ENCODE results near the gene AKNA. TPM values are rescaled to one million over a fixed set of nuclear protein-coding genes. Genes with fewer than 3 reads are reported as not detected.
A peak's percentile ranks its signal among the peaks of the same experiment; 100 is the strongest.

Gene AKNA
- total and polyA plus RNA-seq, 2 of the 8 experiments (the other 6 are each of a cell fraction or from before 2014, with no cell fraction given): 21.0 to 27.4 TPM

DNA sequence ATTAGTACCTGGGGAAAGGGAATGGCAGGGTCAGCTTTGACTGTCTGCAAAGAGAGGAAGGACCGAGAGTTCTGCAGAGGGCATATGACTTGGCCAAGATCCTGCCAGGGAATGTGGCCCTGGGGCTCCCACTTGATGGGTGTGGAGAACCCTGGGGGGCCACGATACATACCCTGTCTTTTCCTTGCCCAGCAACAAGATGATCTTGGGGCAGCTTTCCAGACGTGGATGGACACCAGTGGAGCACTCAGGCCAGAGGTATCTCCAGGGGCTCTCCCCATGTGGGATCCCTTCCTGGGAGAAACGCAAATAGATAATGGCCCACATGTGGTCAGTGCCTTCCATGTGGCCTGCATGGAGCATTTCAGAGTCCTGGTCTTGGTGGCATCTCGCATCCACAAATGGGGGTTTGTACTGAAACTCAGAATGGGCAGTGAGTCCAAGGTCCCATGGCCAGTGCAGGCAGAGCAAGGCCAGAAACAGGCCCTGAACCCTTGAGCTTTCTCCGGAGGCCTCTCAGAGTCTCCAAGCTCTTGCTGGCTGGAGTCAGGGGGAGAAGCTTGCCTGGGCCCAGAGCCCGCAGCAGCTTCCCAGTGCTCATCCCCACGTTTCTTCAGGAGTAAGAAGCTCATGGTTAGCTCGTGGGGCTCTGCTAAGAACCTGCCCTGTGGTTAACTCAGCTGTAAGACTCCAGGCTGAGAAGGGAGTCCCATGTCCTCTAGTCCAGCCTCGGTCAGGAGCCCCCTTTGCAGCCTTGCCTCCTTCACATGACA, 83.2 kb downstream of the AKNA start:
- no peak overlapping the region for H2AFZ ChIP-seq (ENCODE audit: low read length)
- ChIA-PET CTCF (ENCODE audit: partially characterized antibody) (interaction anchor here (0.7 to 1.2 kb wide), 5 partner anchors 25 to 345 kb away, joined by 3 read pairs; no protein-coding TSS in a partner anchor), POLR2A (ENCODE audit: partially characterized antibody) (no interaction called here)
- no peak overlapping the region for H3K4me3 ChIP-seq (ENCODE audit: extremely low read depth in 1 of 4, insufficient read depth in 2 of 4, low read depth in 3 of 4, low read length in 4 of 4)
- DNase-seq (ENCODE audit: low read depth in 1 of 2, low spot score in 2 of 2): peak in 1 of 2 experiments; percentile 24
- no peaks in the 10 kb centered on the region for H3K79me1 ChIP-seq (ENCODE audit: low read depth, low read length)
- no peaks in the 10 kb centered on the region for H3K9me3 ChIP-seq (ENCODE audit: insufficient read depth in 2 of 2, low read depth in 1 of 2, low read length in 1 of 2)
- 86% methylated on average over 10 of the region's 10 CpGs; no CpG with 5 or more reads in 1 of the 2 experiments for WGBS, 2 experiments (ENCODE audit: extremely low coverage in 1 of 2, insufficient coverage in 1 of 2, insufficient read length in 1 of 2, insufficient replicate concordance in 2 of 2, low coverage in 1 of 2, low lambda C conversion rate in 2 of 2, missing lambda C conversion rate in 1 of 2)
- H2BK5ac ChIP-seq (ENCODE audit: low read depth, low read length): no peak overlapping the region
- no peak overlapping the region for H4K91ac ChIP-seq (replicated peaks; ENCODE audit: insufficient read length, low read length)
- no peaks in the 10 kb centered on the region for H3K23me2 ChIP-seq (ENCODE audit: low read depth, low read length)
- H2AK5ac ChIP-seq (ENCODE audit: low read depth, low read length): no peak overlapping the region
- no peak overlapping the region for H3K9ac ChIP-seq (replicated peaks in 1 of 4; ENCODE audit: extremely low read depth in 1 of 4, low read depth in 3 of 4, low read length in 3 of 4)
- H2BK20ac ChIP-seq (ENCODE audit: low read length): no peak overlapping the region
- H4K8ac ChIP-seq (ENCODE audit: extremely low read depth, insufficient read depth, low read length): no peak overlapping the region; the same call in 1 of the 2 replicates
- no peak overlapping the region for H3K4ac ChIP-seq (replicated peaks; ENCODE audit: insufficient read length, low read depth, low read length)
- H4K20me1 ChIP-seq (replicated peaks in 1 of 2; ENCODE audit: control insufficient read depth in 1 of 2, insufficient read depth in 2 of 2, low read length in 2 of 2): peaks cover 0 to 1% of the 10 kb centered on the region in 2 experiments
- H3K56ac ChIP-seq (replicated peaks; ENCODE audit: insufficient read length, low read depth, low read length): no peak overlapping the region
- H4K5ac ChIP-seq (ENCODE audit: insufficient read length, low read depth, low read length): no peak overlapping the region
- FAIRE-seq: no peak
- no peak overlapping the region for H3K23ac ChIP-seq (ENCODE audit: insufficient read length)
- H3K36me3 ChIP-seq (ENCODE audit: control insufficient read depth in 2 of 4, insufficient read depth in 4 of 4, low read length in 3 of 4): no peaks in the 10 kb centered on the region; a peak in 3 of 8 replicates
- H3K27me3 ChIP-seq (replicated peaks in 1 of 4; ENCODE audit: control insufficient read depth in 3 of 4, extremely low read depth in 1 of 4, insufficient read depth in 3 of 4, low read length in 3 of 4): no peaks in the 10 kb centered on the region
- H3K79me2 ChIP-seq (ENCODE audit: control insufficient read depth in 1 of 2, insufficient read depth in 2 of 2, low read length in 2 of 2): no peaks in the 10 kb centered on the region
- H3K4me1 ChIP-seq (replicated peaks in 1 of 4; ENCODE audit: control insufficient read depth in 3 of 4, insufficient read depth in 4 of 4, low read length in 3 of 4): no peaks in the 10 kb centered on the region; a peak in 2 of 7 replicates
- no peak overlapping the region for H3K4me2 ChIP-seq (ENCODE audit: insufficient read depth in 1 of 2, low read depth in 2 of 2, low read length in 2 of 2)
- no peak overlapping the region for H3K18ac ChIP-seq (ENCODE audit: extremely low read depth, low read length)
- no peak overlapping the region for H2BK120ac ChIP-seq (replicated peaks; ENCODE audit: low read depth, low read length)
- no peak overlapping the region for H2BK15ac ChIP-seq (ENCODE audit: low read length)
- H3K14ac ChIP-seq (ENCODE audit: insufficient read length): no peak overlapping the region
- no peak overlapping the region for H2BK12ac ChIP-seq (ENCODE audit: low read depth, low read length)
- no peak overlapping the region for H3K27ac ChIP-seq (ENCODE audit: low read depth, low read length)
- TF ChIP-seq CBX5 (IDR thresholded peaks at IDR 0.05; ENCODE audit: low read depth, low read length) (no peak), USF2 (IDR thresholded peaks at IDR 0.05; ENCODE audit: low read length) (no peak), YY1 (IDR thresholded peaks at IDR 0.05; ENCODE audit: low read depth, low read length) (no peak), BACH1 (IDR thresholded peaks at IDR 0.05; ENCODE audit: low read length) (no peak), CHD2 (IDR thresholded peaks at IDR 0.05; ENCODE audit: low read length) (no peak), EP300 (IDR thresholded peaks at IDR 0.05; ENCODE audit: borderline replicate concordance in 1 of 2, low read depth in 2 of 2, low read length in 2 of 2) (no peak), TCF12 (IDR thresholded peaks at IDR 0.05; ENCODE audit: low read depth, low read length) (no peak), SIX5 (IDR thresholded peaks at IDR 0.05; ENCODE audit: low read depth, low read length) (no peak), PHF8 (conservative IDR thresholded peaks at IDR 0.05; ENCODE audit: low read depth, low read length) (no peak), RXRA (IDR thresholded peaks at IDR 0.05; ENCODE audit: insufficient read depth, low read depth, low read length) (no peak), HDAC6 (IDR thresholded peaks at IDR 0.05; ENCODE audit: low read depth, low read length) (no peak), JUN (IDR thresholded peaks at IDR 0.05; ENCODE audit: low read depth, low read length) (no peak)
